Stimulated activated CD4-positive, alpha-beta T cell treated with anti-CD3 and anti-CD28 coated beads, Interleukin-15, amount 100 ng/mL, for 1 hour (primary cell): ENCODE measurements around the gene SLC29A3.
"Not testable (repeated sequence)": the region's sequence is repeated elsewhere in the genome, so short reads cannot be mapped to it uniquely, and the experiment has no call there.

Source experiments
- DNase-seq, 2 donors: peaks; one replicate each; pipeline ENCODE4 v3.0.0-alpha.2; 2020; ENCODE audit warnings: low read depth in 1 of 2, low spot score in 1 of 2

SLC29A3 gene

DNA sequence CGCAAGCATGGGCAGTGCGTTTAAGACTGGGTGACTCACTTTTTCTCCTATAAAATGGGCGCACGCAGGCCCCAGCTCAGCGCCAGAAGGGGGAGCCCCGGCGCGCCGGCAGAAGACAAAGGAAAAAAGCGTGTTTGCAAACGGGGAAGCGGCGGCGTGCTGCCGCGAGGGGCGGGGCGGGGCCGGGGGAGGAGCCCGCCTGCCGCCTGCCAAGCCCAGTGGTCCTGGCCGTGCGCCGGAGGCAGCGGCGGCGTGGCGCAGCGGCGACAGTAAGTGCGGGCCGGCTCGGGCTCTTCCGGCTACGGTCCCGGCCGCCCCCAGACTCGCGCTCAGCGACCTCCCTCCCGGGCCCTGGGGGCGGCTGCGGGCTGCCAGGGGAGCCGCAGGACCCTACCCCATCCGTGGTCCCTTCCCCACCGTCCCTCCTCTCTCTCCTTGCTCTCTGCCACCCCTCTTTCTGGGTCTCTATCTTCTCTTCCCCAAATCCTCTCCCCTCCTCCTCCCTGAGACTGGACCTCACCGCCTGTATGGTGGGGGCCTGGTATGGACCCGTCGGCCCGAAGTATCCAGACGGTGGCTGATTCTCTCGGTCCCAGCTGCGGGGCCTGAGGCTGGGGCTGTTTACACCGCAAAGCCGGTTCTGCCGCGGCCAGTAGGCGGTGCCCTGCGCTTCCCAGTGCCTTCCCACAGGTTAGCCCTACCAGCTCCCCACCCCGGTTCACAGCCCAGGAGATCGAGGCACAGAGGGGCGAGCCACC, at the start of gene SLC29A3:
Gene SLC29A3, plus strand, starts transcription at position 218 of the 758 bp plus-strand sequence. Its CDS starts 51 bp downstream, at position 269.
- peak; percentile 72 to 80 for DNase-seq

DNA sequence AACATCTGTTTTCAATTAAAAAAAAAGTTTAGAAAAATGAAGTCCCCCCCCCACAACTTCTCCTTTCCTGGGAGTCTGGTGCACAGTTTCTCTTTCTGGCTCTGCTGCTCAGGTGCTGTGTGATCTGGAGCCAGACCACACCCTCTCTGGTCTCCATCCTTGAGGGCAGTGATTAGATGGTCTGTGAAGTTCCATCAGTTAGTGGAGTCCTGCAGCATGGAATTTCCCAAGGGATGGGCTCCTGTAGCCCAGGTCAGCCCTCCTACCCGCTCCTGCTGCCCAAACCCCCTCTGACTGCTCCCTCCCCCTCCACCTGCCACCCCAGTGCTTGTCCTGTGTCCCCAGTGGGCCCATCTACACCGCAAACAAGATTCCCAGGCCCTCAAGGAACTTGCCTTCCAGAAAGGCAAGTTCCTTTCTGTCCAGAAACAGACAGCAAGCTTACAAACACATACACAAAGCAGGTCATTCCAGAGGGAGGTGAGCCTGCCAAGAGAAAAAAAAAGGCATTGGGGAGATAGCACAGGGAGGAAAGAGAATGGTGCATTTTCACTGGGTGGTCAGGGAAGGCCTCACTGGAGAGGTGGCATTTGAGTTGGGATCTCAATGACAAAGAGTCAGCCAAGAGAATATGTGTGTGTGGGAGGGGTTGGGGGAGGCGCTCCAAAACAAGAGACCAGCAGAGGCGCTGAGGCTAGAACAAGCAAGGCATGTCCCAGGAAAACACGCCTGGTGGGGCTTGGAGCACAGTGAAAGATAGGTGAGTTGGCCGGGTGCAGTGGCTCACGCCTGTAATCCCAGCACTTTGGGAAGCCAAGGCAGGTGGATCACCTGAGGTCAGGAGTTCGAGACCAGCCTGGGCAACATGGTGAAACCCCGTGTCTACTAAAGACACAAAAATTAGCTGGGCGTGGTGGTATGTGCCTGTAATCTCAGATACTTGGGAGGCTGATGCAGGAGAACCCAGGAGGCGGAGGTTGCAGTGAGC, 49.5 kb upstream of the SLC29A3 start:
- DNase-seq, result no peak

DNA sequence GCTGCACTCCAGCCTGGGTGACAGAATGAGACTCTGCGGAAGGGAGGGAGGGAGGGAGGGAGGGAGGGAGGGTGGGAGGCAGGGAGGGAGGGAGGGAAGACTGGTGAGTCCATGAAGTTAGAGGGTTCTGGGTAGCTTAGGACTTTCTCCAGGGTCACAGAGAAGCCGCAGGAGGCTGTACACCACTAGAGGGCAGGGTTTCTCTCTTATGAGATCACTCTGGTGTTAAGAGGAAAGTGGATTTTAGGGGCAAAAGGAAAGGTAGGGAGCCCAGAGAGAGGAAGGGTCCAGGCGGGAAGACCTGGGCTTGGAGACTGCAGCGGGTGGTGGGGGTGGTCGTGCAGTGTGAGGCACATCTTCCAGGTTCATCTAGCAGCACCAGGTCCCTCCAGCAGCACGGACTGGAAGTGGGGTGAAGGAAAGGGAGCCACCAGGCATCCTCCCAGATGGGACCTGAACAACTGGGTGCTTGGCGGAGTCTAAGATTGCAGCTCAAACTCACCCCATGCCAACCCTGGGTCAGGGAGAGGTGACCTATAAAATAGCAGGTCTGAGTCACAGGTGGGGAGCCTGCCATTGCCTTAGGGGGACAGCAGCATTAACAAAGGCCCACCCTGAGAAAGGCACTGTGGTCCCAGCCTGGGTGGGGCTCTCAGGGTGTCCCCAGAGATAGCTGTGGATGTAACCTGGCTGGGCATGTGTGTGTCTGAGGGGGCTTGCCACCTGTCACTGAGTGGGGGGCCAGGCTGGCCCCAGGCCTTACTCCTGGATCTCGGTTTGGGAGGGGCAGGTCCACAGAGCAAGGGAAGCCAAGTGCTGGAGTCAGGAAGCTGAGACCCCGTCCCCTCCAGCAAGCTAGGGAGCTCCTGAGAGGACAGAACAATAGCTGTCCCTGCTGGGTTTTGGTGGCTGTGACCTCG, 48.5 kb upstream of the SLC29A3 start:
- DNase-seq, result no peak

- DNase-seq, result no peak
Measured at GRCh38 chr10:71271662-71272055, 47.4 kb upstream of the SLC29A3 start.

DNA sequence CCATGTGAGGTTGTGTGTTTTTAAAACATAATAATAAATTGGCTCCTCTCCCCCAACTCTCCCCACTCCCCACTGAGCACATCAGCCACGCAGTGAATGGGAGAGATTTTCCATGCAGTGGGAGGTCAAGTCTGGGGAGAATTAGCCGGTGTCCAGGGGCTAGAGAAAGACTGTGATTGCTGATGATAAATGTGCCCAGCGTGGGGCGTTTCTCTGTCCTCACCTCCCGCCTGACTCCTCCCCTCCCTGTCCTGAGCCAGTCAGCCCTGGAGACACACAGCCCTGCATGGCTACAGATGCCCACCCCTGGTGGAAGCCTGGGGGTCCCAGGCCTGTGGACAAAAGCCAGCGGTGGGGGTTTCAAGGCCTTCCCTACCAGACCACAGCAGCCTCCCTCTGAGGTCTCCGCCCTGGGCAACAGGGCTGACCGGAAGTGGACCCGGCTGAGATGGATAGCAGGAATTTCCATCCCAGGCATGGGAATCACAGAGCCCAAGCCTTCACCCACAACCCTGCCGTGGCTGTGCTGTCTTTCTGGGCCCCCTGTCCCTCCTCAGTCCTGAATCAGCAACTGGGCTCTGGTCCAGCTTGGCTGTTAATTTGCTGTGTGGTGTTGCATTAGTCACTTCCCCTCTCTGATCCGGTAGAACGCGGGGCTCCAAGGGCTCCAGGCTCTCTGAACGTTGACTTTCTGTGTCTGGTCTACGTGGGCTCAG, 46.8 kb upstream of the SLC29A3 start:
- DNase-seq, result no peak

DNA sequence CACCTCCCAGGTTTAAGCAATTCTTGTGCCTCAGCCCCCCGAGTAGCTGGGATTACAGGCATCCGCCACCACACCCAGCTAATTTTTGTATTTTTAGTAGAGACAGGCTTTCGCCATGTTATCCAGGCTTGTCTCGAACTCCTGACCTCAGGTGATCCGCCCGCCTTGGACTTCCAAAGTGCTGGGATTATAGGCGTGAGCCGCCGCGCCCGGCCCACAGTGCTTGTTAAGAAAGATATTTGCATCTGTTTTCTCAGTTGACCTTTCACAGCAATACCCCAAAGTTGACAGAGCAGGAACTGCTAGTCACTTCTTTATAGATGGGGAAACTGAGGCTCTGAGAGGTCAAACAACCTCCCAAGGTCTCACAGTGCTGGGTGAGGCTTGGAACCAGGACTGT, 46.1 kb upstream of the SLC29A3 start:
- DNase-seq, result not testable (repeated sequence)

DNA sequence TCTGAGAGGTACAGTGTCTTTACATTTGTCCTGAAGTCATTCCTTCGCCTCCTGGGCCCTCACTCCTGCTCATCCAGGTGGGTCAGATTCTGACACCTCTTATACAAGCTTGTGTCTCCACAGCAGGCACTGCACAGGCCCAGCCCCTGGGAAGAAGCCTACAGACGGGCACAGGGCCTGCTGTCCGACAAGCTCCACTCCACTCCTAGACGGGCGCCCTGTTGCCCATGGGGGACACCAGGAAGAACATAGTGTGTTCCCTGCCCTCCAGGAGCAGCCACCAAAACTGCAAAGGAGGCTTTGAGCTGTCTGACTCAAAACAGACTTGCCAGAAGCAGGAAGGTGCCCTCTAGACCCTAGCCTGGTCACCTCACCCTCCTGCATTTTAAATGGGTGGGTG, 45.6 kb upstream of the SLC29A3 start:
- DNase-seq, result no peak

- DNase-seq, result no peak
Measured at GRCh38 chr10:71274901-71275796, 43.9 kb upstream of the SLC29A3 start.

- DNase-seq, result no peak
Measured at GRCh38 chr10:71276873-71277272, 42.2 kb upstream of the SLC29A3 start.

GRCh38 chr10:71277914-71278665, 41.0 kb upstream of the SLC29A3 start:
- DNase-seq, result no peak

DNA sequence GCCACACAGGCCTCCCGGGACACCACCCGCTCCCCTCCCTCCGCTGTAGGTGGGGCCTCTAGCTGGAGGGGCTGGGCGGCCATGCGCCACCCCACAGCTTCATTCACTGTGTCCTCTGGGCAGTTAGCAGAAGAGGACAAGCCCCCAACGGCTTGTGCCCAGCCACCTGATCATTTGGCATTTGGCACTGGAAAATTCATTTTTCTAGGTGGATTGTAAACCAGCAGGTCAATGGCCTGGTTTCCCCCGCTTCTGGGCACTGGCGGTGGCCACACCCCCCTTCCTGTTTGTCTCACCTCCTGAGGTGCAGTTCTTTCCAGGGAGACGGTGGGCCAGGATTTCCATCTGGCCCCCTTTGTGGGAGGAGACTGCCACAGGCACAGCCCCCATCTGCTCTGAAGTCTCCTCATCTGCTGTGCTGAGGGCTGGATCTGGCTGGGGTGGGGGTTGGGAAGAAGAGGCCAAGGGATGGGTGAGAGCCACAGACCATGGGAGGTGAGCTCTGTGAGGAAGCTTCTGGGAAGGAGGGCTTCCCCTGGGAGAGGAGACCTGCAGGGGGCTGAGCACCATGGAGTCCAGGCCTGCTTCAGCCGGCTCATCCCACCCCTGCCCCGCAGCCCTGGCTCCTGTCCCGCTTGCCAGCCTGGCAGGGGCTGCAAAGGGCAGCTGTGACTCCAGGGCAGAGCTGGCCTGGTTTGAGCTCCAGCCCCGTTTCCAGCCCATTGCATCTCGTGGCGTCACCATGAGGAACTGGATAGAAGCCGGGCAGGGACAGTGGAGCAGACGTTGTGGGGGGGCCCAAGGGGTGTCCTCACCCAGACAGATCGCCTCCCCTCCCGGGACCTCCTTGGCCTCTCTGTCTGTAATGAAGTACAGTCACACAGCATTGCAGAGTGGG, 40.1 kb upstream of the SLC29A3 start:
- no peak for DNase-seq

- DNase-seq, result no peak
Measured at GRCh38 chr10:71279590-71280170, 39.4 kb upstream of the SLC29A3 start.

GRCh38 chr10:71280216-71280615, 38.8 kb upstream of the SLC29A3 start:
- no peak for DNase-seq

GRCh38 chr10:71280825-71281224, 38.2 kb upstream of the SLC29A3 start:
- DNase-seq, result no peak

- DNase-seq, result no peak
Measured at GRCh38 chr10:71281646-71282322, 37.3 kb upstream of the SLC29A3 start.

- no peak for DNase-seq
Measured at GRCh38 chr10:71282323-71282680, 36.8 kb upstream of the SLC29A3 start.

- DNase-seq, result no peak
Measured at GRCh38 chr10:71283410-71283809, 35.6 kb upstream of the SLC29A3 start.
